Smooth muscle cell (in vitro differentiated cells): ENCODE data around the gene ADAMTS16. TPM values are rescaled to one million over a fixed set of nuclear protein-coding genes. Genes with fewer than 3 reads are reported as not detected.

ENCODE experiments used
- DNase-seq: peaks from one replicate; lab custom pipeline; 2025; ENCODE audit not compliant: unreplicated experiment; lab: John Stamatoyannopoulos, UW
- H2AFZ ChIP-seq: fragments of 200-600 bp; sonication (generic); 2 replicates; pipeline ENCODE4 v1.6.0; 2016; ENCODE audit warnings: antibody characterized with exemption, low read depth, mild to moderate bottlenecking
- H3F3A ChIP-seq: fragments of 200-600 bp; sonication (generic); 2 replicates; pipeline ENCODE4 v1.6.0; 2017; ENCODE audit warnings: antibody characterized with exemption, low read depth
- H3K27ac ChIP-seq: fragments of 200-600 bp; sonication (generic); 2 replicates; pipeline ENCODE4 v1.5.1; 2016; ENCODE audit warnings: low read depth, mild to moderate bottlenecking
- H3K27me3 ChIP-seq: fragments of 200-600 bp; sonication (generic); 2 replicates; pipeline ENCODE4 v1.6.1; 2016; ENCODE audit warnings: low read depth, mild to moderate bottlenecking
- H3K36me3 ChIP-seq: fragments of 200-600 bp; sonication (generic); 2 replicates; pipeline ENCODE4 v1.5.1; 2016; ENCODE audit warnings: low read depth
- H3K4me1 ChIP-seq: fragments of 200-600 bp; sonication (generic); 2 replicates; pipeline ENCODE4 v1.5.1; 2016; ENCODE audit warnings: low read depth
- H3K4me2 ChIP-seq: fragments of 200-600 bp; sonication (generic); 2 replicates; pipeline ENCODE4 v1.6.0; 2016; ENCODE audit warnings: mild to moderate bottlenecking
- H3K4me3 ChIP-seq: fragments of 200-600 bp; sonication (generic); 2 replicates; pipeline ENCODE4 v1.5.1; 2016; ENCODE audit warnings: mild to moderate bottlenecking
- H3K79me2 ChIP-seq: fragments of 200-600 bp; sonication (generic); 2 replicates; pipeline ENCODE4 v1.6.0; 2016; ENCODE audit warnings: low read depth, mild to moderate bottlenecking
- H3K9ac ChIP-seq: fragments of 200-600 bp; sonication (generic); 2 replicates; pipeline ENCODE4 v1.6.0; 2016; ENCODE audit warnings: low read depth
- H3K9me3 ChIP-seq: fragments of 200-600 bp; sonication (generic); replicated peaks from 2 replicates; pipeline ENCODE4 v1.5.1; 2016; ENCODE audit warnings: low read depth
- H4K20me1 ChIP-seq: fragments of 200-600 bp; sonication (generic); 2 replicates; pipeline ENCODE4 v1.6.0; 2016; ENCODE audit warnings: low read depth
- WGBS: methylation state at CpG from one replicate; pipeline ENCODE4 v1.1.7; 2016; ENCODE audit warnings: low lambda C conversion rate; 5-methylcytosine and 5-hydroxymethylcytosine counted together
- polyA plus RNA-seq: library from polyadenylated mRNA; unstranded; fragments of >200 nt; fragmentation: Nextera tagmentation; extraction: Ambion mirVana; gene quantifications from 2 replicates; pipeline ENCODE4 v1.2.1, GENCODE V29; 2016
- total RNA-seq: library from RNA; depleted of rRNA; stranded (reverse); fragments of >200 nt; gene quantifications from 2 replicates; pipeline ENCODE4 v1.2.3, GENCODE V29; 2014
- TF ChIP-seq, protein P1 (sequence below): fragments of 200-600 bp; sonication (generic); IDR thresholded peaks from 2 replicates; pipeline ENCODE4 v1.5.1; 2017; ENCODE audit warnings: borderline replicate concordance, mild to moderate bottlenecking, antibody characterized with exemption; ENCODE audit not compliant: insufficient read depth, poor library complexity, severe bottlenecking

The ADAMTS16 gene
- total and polyA plus RNA-seq, 2 experiments from 2014 or later: 4.7 to 6.2 TPM

DNA sequence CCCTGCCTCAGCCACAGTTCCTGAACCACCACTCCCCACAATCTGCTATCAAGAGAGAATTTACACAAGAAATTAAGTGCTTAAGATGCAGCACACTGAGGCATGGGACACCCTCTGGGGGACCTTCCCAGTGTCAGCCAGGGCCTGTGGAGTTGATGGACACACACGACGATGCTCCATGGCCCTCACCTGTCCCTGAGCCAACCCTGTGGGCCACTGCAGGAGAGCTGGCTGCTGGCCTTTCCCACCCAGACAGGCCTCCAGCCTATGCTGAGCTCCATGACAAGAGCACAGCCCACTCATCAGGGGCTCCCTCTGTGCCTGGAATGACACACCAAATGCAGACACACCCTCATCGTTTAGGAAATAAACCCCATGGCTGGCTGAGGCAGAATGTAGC is 124.6 kb downstream of the ADAMTS16 start:
- H3K79me2 ChIP-seq: no peaks in the 10 kb centered on the region
- 87% methylated on average over 3 of the region's 3 CpGs for WGBS
- H3K9me3 ChIP-seq: no peaks in the 10 kb centered on the region
- H3K9ac ChIP-seq: no peak overlapping the region
- no peak for DNase-seq
- H3K4me2 ChIP-seq: no peak overlapping the region
- H3K27me3 ChIP-seq: no peaks in the 10 kb centered on the region
- H3F3A ChIP-seq: no peaks in the 10 kb centered on the region
- H2AFZ ChIP-seq: no peak overlapping the region
- H3K4me3 ChIP-seq: no peak overlapping the region
- no peaks in the 10 kb centered on the region for H3K4me1 ChIP-seq
- no peaks in the 10 kb centered on the region for H3K36me3 ChIP-seq
- TF ChIP-seq, protein P1, sequence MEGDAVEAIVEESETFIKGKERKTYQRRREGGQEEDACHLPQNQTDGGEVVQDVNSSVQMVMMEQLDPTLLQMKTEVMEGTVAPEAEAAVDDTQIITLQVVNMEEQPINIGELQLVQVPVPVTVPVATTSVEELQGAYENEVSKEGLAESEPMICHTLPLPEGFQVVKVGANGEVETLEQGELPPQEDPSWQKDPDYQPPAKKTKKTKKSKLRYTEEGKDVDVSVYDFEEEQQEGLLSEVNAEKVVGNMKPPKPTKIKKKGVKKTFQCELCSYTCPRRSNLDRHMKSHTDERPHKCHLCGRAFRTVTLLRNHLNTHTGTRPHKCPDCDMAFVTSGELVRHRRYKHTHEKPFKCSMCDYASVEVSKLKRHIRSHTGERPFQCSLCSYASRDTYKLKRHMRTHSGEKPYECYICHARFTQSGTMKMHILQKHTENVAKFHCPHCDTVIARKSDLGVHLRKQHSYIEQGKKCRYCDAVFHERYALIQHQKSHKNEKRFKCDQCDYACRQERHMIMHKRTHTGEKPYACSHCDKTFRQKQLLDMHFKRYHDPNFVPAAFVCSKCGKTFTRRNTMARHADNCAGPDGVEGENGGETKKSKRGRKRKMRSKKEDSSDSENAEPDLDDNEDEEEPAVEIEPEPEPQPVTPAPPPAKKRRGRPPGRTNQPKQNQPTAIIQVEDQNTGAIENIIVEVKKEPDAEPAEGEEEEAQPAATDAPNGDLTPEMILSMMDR: no peak
- no peak overlapping the region for H3K27ac ChIP-seq
- H4K20me1 ChIP-seq: no peaks in the 10 kb centered on the region

- Histone ChIP-seq H3K4me3 (no peak overlapping the region), H4K20me1 (no peaks in the 10 kb centered on the region), H3K27ac (no peak overlapping the region), H3K27me3 (no peaks in the 10 kb centered on the region), H3F3A (no peaks in the 10 kb centered on the region), H3K36me3 (no peaks in the 10 kb centered on the region), H2AFZ (no peak overlapping the region), H3K79me2 (no peaks in the 10 kb centered on the region), H3K4me2 (no peak overlapping the region), H3K9ac (no peak overlapping the region), H3K9me3 (no peaks in the 10 kb centered on the region), H3K4me1 (no peaks in the 10 kb centered on the region)
- DNase-seq: no peak
- TF ChIP-seq, protein P1: no peak
- 96% methylated on average over 6 of the region's 6 CpGs for WGBS
Measured at GRCh38 chr5:5266297-5266696, 126.2 kb downstream of the ADAMTS16 start.

DNA sequence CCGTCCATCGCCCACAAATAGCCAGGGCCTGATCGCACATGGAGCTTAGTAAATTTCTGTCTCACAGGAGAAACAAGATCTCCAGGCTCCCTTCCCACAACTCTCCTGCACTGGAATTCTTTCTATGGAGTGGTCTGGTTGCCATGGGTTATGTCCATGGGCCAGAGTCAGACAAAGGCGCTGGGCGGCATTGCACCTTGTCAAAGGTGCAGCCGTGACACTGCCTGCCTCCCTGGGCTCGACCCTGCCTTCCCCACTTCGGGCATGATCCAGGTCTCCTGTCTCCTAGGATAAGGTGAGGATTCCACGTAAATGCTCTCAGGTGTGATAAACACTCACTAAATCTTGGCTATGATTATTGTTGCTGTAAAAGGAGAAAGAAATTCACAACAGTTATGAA is 130.0 kb downstream of the ADAMTS16 start:
- Histone ChIP-seq H3F3A (peaks cover 7% of the 10 kb centered on the region), H3K36me3 (no peaks in the 10 kb centered on the region), H4K20me1 (no peaks in the 10 kb centered on the region), H3K27ac (no peak overlapping the region), H3K4me2 (no peak overlapping the region), H2AFZ (no peak overlapping the region), H3K4me1 (peaks cover 8% of the 10 kb centered on the region), H3K79me2 (no peaks in the 10 kb centered on the region), H3K4me3 (no peak overlapping the region), H3K27me3 (no peaks in the 10 kb centered on the region), H3K9me3 (no peaks in the 10 kb centered on the region), H3K9ac (no peak overlapping the region)
- 91% methylated on average over 9 of the region's 9 CpGs for WGBS
- DNase-seq: no peak
- TF ChIP-seq, protein P1: no peak
